Measurements from ENCODE around the gene QPCT. TPM values are rescaled to one million over a fixed set of nuclear protein-coding genes. Genes with fewer than 3 reads are reported as not detected.

The QPCT gene
- total RNA-seq, 4 donors from 2014 or later: 1.2 to 5.1 (median 4.0) TPM

GRCh38 chr2:37323781-37324535 is 20.5 kb upstream of the QPCT start:
- Histone ChIP-seq H3K4me3 (peak overlapping the region; percentile 75 to 94 (median 87)), H3K36me3 (no peaks in the 10 kb centered on the region), H3K4me1 (peaks cover 30 to 61% (median 52%) of the 10 kb centered on the region in 4 donors), H3K27ac (replicated peaks in 1 of 4) (peak overlapping the region; percentile 93 to 94 (median 94)), H3K27me3 (no peaks in the 10 kb centered on the region), H3K9me3 (no peaks in the 10 kb centered on the region)
- TF ChIP-seq POLR2A (IDR thresholded peaks at IDR 0.05; ENCODE audit: low read depth) (no peak), POLR2AphosphoS5 (IDR thresholded peaks at IDR 0.05) (peak; percentile 45 to 49), EP300 (IDR thresholded peaks at IDR 0.05) (no peak), CTCF (IDR thresholded peaks at IDR 0.05) (no peak)
- DNase-seq (ENCODE audit: extremely low spot score): no peak
- 0% methylated on average over 28 of the region's 61 CpGs for whole genome bisulfite sequencing
- intact Hi-C loops (cut with DNase I): loop anchor here (5.0 kb wide), 1 partner anchor 92 kb away; the partner anchor contains the start of genes CEBPZ and NDUFAF7

- DNase-seq (ENCODE audit: extremely low spot score): no peak
- no peaks in the 10 kb centered on the region for H3K36me3 ChIP-seq
- H3K27ac ChIP-seq (replicated peaks in 1 of 4): peak overlapping the region; percentile 93 to 94 (median 94)
- TF ChIP-seq EP300 (IDR thresholded peaks at IDR 0.05) (no peak), CTCF (IDR thresholded peaks at IDR 0.05) (no peak), POLR2AphosphoS5 (IDR thresholded peaks at IDR 0.05) (peak; percentile 77 to 89)
- H3K4me1 ChIP-seq: peaks cover 30 to 56% (median 47%) of the 10 kb centered on the region in 4 donors
- H3K4me3 ChIP-seq: peak overlapping the region; percentile 75 to 94 (median 87)
- intact Hi-C loops (cut with DNase I): loop anchor here (5.0 kb wide), 1 partner anchor 92 kb away; the partner anchor contains the start of genes CEBPZ and NDUFAF7
- no peaks in the 10 kb centered on the region for H3K9me3 ChIP-seq
- WGBS: 0% methylated on average over 13 of the region's 33 CpGs
- no peaks in the 10 kb centered on the region for H3K27me3 ChIP-seq
Observed at GRCh38 chr2:37324536-37324785, 20.0 kb upstream of the QPCT start.

GRCh38 chr2:37324786-37325624 is 19.4 kb upstream of the QPCT start, which contains the start of gene PRKD3:
PRKD3 (minus strand) TSS chr2:37324833; CDS start chr2:37316524, 8,309 bp downstream.
- Histone ChIP-seq H3K9me3 (no peaks in the 10 kb centered on the region), H3K27ac (replicated peaks in 1 of 4) (peak within 1 kb of the TSS; percentile 93 to 94 (median 94)), H3K4me1 (peaks cover 30 to 50% (median 42%) of the 10 kb centered on the region in 4 donors), H3K36me3 (no peaks in the 10 kb centered on the region), H3K27me3 (no peaks in the 10 kb centered on the region), H3K4me3 (peak within 1 kb of the TSS; percentile 75 to 94 (median 87))
- TF ChIP-seq EP300 (IDR thresholded peaks at IDR 0.05) (no peak), POLR2AphosphoS5 (IDR thresholded peaks at IDR 0.05) (peak; percentile 64 to 82), POLR2A (IDR thresholded peaks at IDR 0.05; ENCODE audit: low read depth) (peak; percentile 46)
- peak; percentile 92 for DNase-seq (ENCODE audit: extremely low spot score)
- intact Hi-C loops (cut with DNase I): loop anchor here (5.0 kb wide), 1 partner anchor 93 kb away; the partner anchor contains the start of genes CEBPZ and NDUFAF7
- WGBS: 11% methylated on average over 11 of the region's 79 CpGs

- H3K4me1 ChIP-seq: peaks cover 30 to 44% (median 39%) of the 10 kb centered on the region in 4 donors
- TF ChIP-seq EP300 (IDR thresholded peaks at IDR 0.05) (no peak), CTCF (IDR thresholded peaks at IDR 0.05) (no peak), POLR2A (IDR thresholded peaks at IDR 0.05; ENCODE audit: low read depth) (no peak), POLR2AphosphoS5 (IDR thresholded peaks at IDR 0.05) (no peak)
- H3K27me3 ChIP-seq: no peaks in the 10 kb centered on the region
- no peaks in the 10 kb centered on the region for H3K36me3 ChIP-seq
- peak overlapping the region; percentile 75 to 94 (median 87) for H3K4me3 ChIP-seq
- no peak for DNase-seq (ENCODE audit: extremely low spot score)
- 92% methylated on average over 12 of the region's 12 CpGs for WGBS
- no peaks in the 10 kb centered on the region for H3K9me3 ChIP-seq
- intact Hi-C loops (cut with DNase I): no loop called here
- H3K27ac ChIP-seq (replicated peaks in 1 of 4): peak overlapping the region; percentile 93 to 94 (median 94)
Observed at GRCh38 chr2:37325625-37326071, 18.8 kb upstream of the QPCT start.

- 4% methylated on average over 2 of the region's 2 CpGs for WGBS
- no peak for DNase-seq (ENCODE audit: extremely low spot score)
- H3K27me3 ChIP-seq: no peaks in the 10 kb centered on the region
- peaks cover 27 to 37% (median 34%) of the 10 kb centered on the region in 4 donors for H3K4me1 ChIP-seq
- peak overlapping the region; percentile 75 to 94 (median 87) for H3K4me3 ChIP-seq
- no peaks in the 10 kb centered on the region for H3K9me3 ChIP-seq
- H3K36me3 ChIP-seq: no peaks in the 10 kb centered on the region
- peak in 1 of 2 donors; percentile 55 for TF ChIP-seq POLR2AphosphoS5 (IDR thresholded peaks at IDR 0.05)
- no peak for TF ChIP-seq CTCF (IDR thresholded peaks at IDR 0.05)
- intact Hi-C loops (cut with DNase I): no loop called here
- peak overlapping the region; percentile 93 to 94 (median 94) for H3K27ac ChIP-seq (replicated peaks in 1 of 4)
Observed at GRCh38 chr2:37326285-37326684, 18.1 kb upstream of the QPCT start.
